Right lobe of liver (tissue), 6 donors: Measurements from ENCODE around the gene TAB2. TPM values are rescaled to one million over a fixed set of nuclear protein-coding genes. Genes with fewer than 3 reads are reported as not detected.

Experiments
- ATAC-seq, 4 donors: fragments of 200-7000 bp; cut with Tn5 transposase; one replicate each; pipeline ENCODE4 v1.9.1; 2020; ENCODE audit warnings: mild to moderate bottlenecking in 4 of 4, moderate library complexity in 4 of 4
- DNase-seq, 3 donors: peaks; one replicate each; pipeline ENCODE4 v3.0.0-alpha.2; 2020
- H3K27ac ChIP-seq, 3 donors: fragments of 200-600 bp; one replicate each; pipeline ENCODE4 v1.8.0; 2022
- H3K27me3 ChIP-seq, 2 donors: fragments of 200-600 bp; one replicate each; pipeline ENCODE4 v1.8.0; 2022
- H3K36me3 ChIP-seq, 4 donors: fragments of 200-600 bp; sonication (generic) in 1 of 4; one replicate each; pipeline versions ENCODE4 v1.5.1 to v1.8.0; 2017 to 2022; ENCODE audit warnings: control low read depth in 1 of 4
- H3K4me1 ChIP-seq, 4 donors: fragments of 200-600 bp; sonication (generic) in 1 of 4; one replicate each; pipeline versions ENCODE4 v1.5.1 to v1.8.0; 2017 to 2022; ENCODE audit warnings: control low read depth in 1 of 4
- H3K4me3 ChIP-seq, 3 donors: fragments of 200-600 bp; one replicate each; pipeline ENCODE4 v1.8.0; 2022
- H3K9me3 ChIP-seq, 4 donors: fragments of 200-600 bp; sonication (generic) in 1 of 4; one replicate each; pipeline versions ENCODE4 v1.5.1 to v1.8.0; 2017 to 2022; ENCODE audit warnings: control low read depth in 1 of 4
- CTCF ChIP-seq, 4 donors: fragments of 200-600 bp in 3 of 4; fragments of 450-650 bp in 1 of 4; IDR thresholded peaks; one replicate each; pipeline versions ENCODE4 v1.5.1 to v1.8.0; 2016 to 2022; ENCODE audit warnings: antibody characterized with exemption in 4 of 4, mild to moderate bottlenecking in 2 of 4
- POLR2A ChIP-seq: fragments of 450-650 bp; IDR thresholded peaks from one replicate; pipeline ENCODE4 v1.6.1; 2017; ENCODE audit warnings: antibody characterized with exemption, mild to moderate bottlenecking
- WGBS: methylation state at CpG from one replicate; pipeline ENCODE4 v1.1.6; 2018; ENCODE audit warnings: low coverage, low lambda C conversion rate; ENCODE audit not compliant: insufficient coverage; ENCODE audit errors: missing lambda C conversion rate; 5-methylcytosine and 5-hydroxymethylcytosine counted together
- intact Hi-C, 2 donors: fragments of 100-400 bp; cut with DNase I; formaldehyde crosslinking; loops; one replicate each; pipeline versions ENCODE4 v1.11.2 to v1.14.1; 2022
- total RNA-seq, 6 experiments: library from RNA; depleted of rRNA in 2 of 6; stranded (reverse); fragments of >200 nt in 2 of 6; fragmentation: NEBNext Ultra II Directional in 3 of 6; extraction: Animal tissue kit (Norgen Biotek cat#: 25700) in 3 of 6; gene quantifications; one replicate each; pipeline versions ENCODE4 v1.1.0 to v1.2.4, GENCODE V29; 2016 to 2023
- donor health status: DM: no; HTN: yes; CAD: no.
- donor health status: DM: no; HTN: no; CAD: no.
- donor health status: DM: no; HTN: no; CAD: no.
- donor health status: DM: no; HTN: yes; CAD: no.
- donor health status: DM: no; HTN: yes; CAD: no.

Gene TAB2
- total RNA-seq, 6 experiments from 2014 or later, result 25.5 to 33.1 (median 30.2) TPM

GRCh38 chr6:149328083-149328482, 10.6 kb downstream of the TAB2 start:
- Histone ChIP-seq H3K27ac (no peak overlapping the region), H3K27me3 (no peaks in the 10 kb centered on the region), H3K36me3 (no peaks in the 10 kb centered on the region), H3K9me3 (no peaks in the 10 kb centered on the region), H3K4me3 (no peak overlapping the region), H3K4me1 (peaks cover 0 to 41% (median 20%) of the 10 kb centered on the region in 4 donors)
- 95% methylated on average over 3 of the region's 4 CpGs for WGBS
- ATAC-seq (no peak), DNase-seq (no peak)
- TF ChIP-seq POLR2A, result no peak
- intact Hi-C loops, result no loop called here

GRCh38 chr6:149329529-149329928, 12.0 kb downstream of the TAB2 start:
- whole genome bisulfite sequencing, result 50% methylated on average over 1 of the region's 1 CpG
- Histone ChIP-seq H3K4me1 (peaks cover 0 to 40% (median 18%) of the 10 kb centered on the region in 4 donors), H3K27ac (no peak overlapping the region)

GRCh38 chr6:149330133-149330532, 12.6 kb downstream of the TAB2 start:
- no peak for DNase-seq
- H3K36me3 ChIP-seq, result no peaks in the 10 kb centered on the region
- H3K4me1 ChIP-seq, result peaks cover 0 to 37% (median 15%) of the 10 kb centered on the region in 4 donors
- ATAC-seq, result no peak
- no peak overlapping the region for H3K4me3 ChIP-seq
- TF ChIP-seq POLR2A, result no peak
- no peak for TF ChIP-seq CTCF (IDR thresholded peaks at IDR 0.05)
- 74% methylated on average over 2 of the region's 2 CpGs for WGBS
- H3K9me3 ChIP-seq, result no peaks in the 10 kb centered on the region
- H3K27ac ChIP-seq, result no peak overlapping the region
- no peaks in the 10 kb centered on the region for H3K27me3 ChIP-seq
- intact Hi-C loops, result no loop called here

More at GRCh38 chr6:149329529-149329928, 12.0 kb downstream of the TAB2 start:
- intact Hi-C loops, result no loop called here
- Histone ChIP-seq H3K9me3 (no peaks in the 10 kb centered on the region), H3K27me3 (no peaks in the 10 kb centered on the region), H3K36me3 (no peaks in the 10 kb centered on the region), H3K4me3 (no peak overlapping the region)
- no peak for TF ChIP-seq POLR2A
- no peak for TF ChIP-seq CTCF (IDR thresholded peaks at IDR 0.05)
- no peak for ATAC-seq
- DNase-seq, result no peak

GRCh38 chr6:149331043-149331807, 13.7 kb downstream of the TAB2 start:
- intact Hi-C loops, result no loop called here
- Histone ChIP-seq H3K27ac (no peak overlapping the region), H3K9me3 (no peaks in the 10 kb centered on the region), H3K36me3 (no peaks in the 10 kb centered on the region), H3K4me1 (peaks cover 0 to 47% (median 20%) of the 10 kb centered on the region in 4 donors), H3K27me3 (no peaks in the 10 kb centered on the region), H3K4me3 (no peak overlapping the region)
- TF ChIP-seq CTCF (IDR thresholded peaks at IDR 0.05), result no peak
- TF ChIP-seq POLR2A, result no peak
- no peak for DNase-seq
- no peak for ATAC-seq
- WGBS, result 64% methylated on average over 2 of the region's 2 CpGs

- TF ChIP-seq CTCF (IDR thresholded peaks at IDR 0.05), result no peak
- no peak for TF ChIP-seq POLR2A
- Histone ChIP-seq H3K9me3 (no peaks in the 10 kb centered on the region), H3K27me3 (no peaks in the 10 kb centered on the region), H3K4me1 (peaks cover 0 to 54% (median 23%) of the 10 kb centered on the region in 4 donors), H3K4me3 (no peak overlapping the region), H3K36me3 (no peaks in the 10 kb centered on the region), H3K27ac (no peak overlapping the region)
- no peak for DNase-seq
- no peak for ATAC-seq
- intact Hi-C loops, result no loop called here
- WGBS, result 79% methylated on average over 2 of the region's 2 CpGs
Observed at GRCh38 chr6:149331871-149332270, 14.4 kb downstream of the TAB2 start.
